HG02759 (cell line): ENCODE results near the gene XYLT1.

Source experiments
- ATAC-seq: cut with Tn5 transposase; IDR thresholded peaks from one replicate; pipeline ENCODE4 v1.9.1; 2021; ENCODE audit warnings: mild to moderate bottlenecking, moderate library complexity; ENCODE audit not compliant: unreplicated experiment

XYLT1 gene

GRCh38 chr16:17129971-17130370, 340.8 kb downstream of the XYLT1 start:
- no peak for ATAC-seq

- no peak for ATAC-seq
Measured at GRCh38 chr16:17128791-17129190, 342.0 kb downstream of the XYLT1 start.

GRCh38 chr16:17126156-17126555, 344.6 kb downstream of the XYLT1 start:
- no peak for ATAC-seq

DNA sequence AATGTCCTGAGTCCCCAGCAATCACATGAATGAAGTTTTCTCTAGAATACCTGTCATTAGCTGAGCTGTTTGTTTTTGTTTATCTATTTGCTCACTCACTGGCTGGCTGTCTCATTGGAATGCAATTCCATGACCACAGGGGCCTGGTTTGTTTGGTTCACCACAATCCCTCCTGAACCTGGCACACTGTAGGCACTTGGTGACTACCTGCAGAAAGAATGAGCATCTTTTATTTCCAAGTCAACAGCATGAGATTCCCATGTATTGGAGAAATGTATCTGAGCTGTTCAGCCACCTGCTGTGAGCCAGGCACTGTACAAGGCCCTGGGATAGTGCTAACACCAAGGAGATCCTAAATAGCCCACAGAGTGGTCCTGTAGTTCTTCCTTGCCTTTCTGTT, 345.1 kb downstream of the XYLT1 start:
- no peak for ATAC-seq

GRCh38 chr16:17117906-17118577, 352.7 kb downstream of the XYLT1 start:
- no peak for ATAC-seq

DNA sequence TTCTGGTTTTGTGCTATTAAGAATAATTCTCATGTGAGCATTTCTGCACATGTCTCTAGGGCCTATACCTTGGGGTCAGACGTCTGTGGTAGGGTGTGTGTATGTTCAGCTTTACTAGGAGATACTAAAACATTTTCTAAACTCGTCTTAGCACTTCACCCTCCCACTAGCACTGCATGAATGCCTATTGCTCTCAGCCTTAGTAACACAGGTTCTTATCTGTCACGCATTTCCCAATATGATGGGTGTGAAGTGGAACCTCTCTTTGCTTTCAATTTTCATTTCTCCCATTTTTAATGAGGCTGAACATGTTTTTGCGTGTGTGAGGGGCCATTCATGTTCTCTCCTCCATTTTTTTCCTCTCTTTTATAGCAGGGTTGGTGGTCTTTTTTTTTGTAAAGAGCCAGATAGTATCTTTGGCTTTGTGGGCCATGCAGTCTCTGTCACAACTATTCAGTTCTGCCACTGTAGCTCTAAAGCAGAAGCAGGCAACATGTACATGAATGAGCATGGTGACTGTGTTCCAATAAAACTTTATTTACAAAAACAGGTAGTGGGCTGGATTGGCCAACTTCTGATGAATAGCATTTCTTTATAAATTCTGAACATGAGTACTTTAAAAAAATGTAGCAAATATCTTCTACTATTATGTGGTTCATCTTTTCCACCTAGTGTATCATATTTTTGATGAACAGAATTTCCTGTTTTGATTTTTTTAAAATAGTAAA, 354.0 kb downstream of the XYLT1 start:
- no peak for ATAC-seq

GRCh38 chr16:17109413-17109812, 361.3 kb downstream of the XYLT1 start:
- no peak for ATAC-seq

DNA sequence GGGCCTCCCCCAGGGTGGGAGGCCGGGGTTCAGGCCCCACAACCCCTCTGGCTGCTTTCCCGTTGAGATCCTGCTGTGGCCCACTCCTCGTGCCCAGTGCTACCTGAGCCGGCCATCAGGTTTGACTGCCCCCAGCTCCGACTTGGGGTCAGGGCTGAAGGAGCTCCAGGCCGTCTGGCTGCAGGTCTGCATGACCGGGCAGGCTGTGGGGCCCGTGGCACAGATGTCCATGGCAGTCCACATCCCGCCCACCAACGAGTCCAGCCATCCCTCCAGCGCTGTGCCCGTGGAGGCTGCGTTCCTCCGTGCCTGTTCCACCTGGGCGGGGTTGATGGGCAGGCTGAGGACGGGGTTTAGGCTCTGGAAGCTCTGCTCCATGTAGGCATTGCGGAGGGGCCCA, 362.2 kb downstream of the XYLT1 start:
- no peak for ATAC-seq

- no peak for ATAC-seq
Measured at GRCh38 chr16:17107450-17107849, 363.3 kb downstream of the XYLT1 start.

GRCh38 chr16:17106243-17106791, 364.4 kb downstream of the XYLT1 start:
- ATAC-seq = no peak

DNA sequence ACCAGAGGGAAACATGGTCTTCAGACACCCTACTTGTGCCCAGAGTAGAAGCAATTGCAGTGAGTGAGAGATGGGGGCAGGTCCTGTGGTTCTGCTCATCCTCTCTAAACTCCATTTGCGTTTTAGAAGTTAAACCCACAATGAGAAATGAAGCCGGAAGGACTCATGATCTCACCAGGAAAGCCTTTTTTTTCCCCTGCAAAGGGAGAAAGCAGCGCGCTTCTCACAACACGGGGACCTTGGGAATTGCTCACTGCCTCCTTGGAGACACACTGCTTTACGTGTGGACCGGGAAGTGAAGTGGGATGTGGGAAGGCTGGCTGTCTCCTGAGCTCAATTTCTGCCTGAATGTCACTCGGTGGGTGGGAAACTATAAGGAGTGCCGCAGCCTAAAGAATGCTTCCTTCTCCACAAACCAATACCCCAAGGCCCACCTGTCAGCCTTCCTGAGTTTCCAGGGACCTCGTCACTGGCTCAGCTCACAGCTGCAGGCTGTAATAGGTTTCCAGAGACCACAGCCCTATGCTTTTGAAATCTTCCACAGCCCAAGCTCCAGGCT, 365.4 kb downstream of the XYLT1 start:
- ATAC-seq = no peak

DNA sequence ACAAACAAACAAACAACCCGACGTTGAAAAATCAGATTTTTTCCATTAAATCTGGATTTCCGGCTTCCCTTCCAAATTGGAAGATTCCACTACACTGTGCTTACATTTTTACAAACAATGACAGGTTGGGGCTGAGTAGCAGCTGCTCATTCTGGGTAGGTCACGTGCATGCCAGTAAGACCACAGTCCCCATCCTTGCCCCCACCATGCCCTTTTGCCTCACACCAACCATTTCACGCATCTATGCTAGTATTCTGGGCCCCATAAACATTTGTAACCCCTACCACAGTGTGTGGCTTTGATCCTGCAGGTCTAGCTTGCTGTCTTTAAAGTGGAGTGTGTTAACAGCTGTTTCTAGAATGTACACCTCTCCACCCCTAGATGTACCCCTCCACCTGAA, 366.1 kb downstream of the XYLT1 start:
- ATAC-seq = no peak

DNA sequence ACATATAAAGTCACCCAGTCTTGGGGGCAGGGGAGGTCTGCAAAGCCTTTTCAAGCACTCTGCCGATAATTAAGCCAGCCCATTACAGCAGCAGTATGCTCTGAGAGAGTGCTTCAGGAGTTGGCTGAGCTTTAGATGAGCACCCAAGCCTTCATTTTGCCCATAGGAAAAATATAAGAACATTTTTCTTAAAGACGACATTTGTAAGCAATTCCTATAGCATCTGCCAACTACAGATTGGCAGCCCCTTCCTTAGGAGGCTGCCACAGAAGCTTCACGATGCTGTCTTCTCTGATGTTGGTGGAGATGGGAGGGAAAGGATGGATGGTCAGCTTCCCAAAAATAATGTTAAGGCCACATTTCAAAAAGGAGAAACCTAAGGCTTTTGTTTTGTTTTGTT, 367.5 kb downstream of the XYLT1 start:
- no peak for ATAC-seq

DNA sequence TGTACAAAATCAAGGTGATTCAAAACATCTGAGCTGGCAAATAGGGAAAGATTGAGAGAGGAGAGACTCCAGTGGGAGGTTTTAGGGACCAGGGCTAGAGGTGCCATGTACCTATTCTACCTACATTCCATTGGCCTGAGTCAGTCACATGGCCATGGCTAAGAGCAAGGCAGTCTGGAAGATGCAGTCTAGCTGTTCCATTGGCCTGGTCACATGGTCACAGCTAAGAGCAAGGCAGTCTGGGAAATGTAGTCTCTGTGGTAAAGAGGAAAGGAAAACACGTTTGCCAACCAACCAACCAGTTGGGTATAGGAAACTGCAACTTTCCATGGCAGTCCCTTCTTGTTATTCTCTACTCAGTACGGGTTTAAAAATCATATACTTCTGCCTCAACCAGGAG, 369.1 kb downstream of the XYLT1 start:
- ATAC-seq = no peak

DNA sequence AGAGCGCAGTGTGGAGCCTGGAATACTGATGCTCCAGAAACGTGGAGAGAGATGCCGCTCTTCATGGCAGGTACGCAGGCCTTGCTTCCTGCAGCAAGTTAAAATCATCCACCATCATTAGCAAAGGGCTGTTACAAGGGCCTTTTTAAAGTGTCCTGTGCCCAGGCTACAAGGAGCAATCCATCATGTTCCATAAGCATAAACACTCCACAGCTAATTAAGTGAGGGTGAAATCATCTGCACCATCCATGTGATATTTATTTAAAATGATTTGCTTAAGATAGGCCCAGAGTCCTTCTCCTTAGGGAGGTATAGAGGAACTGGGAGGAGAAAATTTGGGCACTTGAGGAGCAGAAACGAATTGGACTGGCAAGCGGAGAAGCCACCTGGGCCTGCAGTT, 372.1 kb downstream of the XYLT1 start:
- no peak for ATAC-seq

DNA sequence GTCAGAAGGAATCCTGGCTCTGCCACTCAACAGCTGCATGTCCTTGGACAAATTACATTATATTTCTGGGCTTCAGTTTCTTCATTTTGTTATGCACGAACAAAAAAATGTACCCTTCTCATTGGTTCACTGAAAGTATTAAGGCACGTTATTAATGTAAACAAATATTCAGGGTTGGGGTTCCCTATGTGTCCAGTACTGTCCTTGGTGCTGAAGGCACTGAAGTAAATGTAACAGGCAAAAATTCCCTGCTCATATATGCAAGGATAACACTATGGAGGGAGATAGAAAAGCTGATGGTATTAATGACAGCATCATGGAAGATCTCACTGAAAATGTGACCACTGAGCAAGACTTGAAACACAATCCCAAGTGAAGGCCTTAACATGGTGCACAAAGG, 386.6 kb downstream of the XYLT1 start:
- ATAC-seq = no peak

GRCh38 chr16:17083628-17084027, 387.1 kb downstream of the XYLT1 start:
- no peak for ATAC-seq

GRCh38 chr16:17082095-17082882, 388.5 kb downstream of the XYLT1 start:
- ATAC-seq = no peak

- ATAC-seq = no peak
Measured at GRCh38 chr16:17080105-17080504, 390.7 kb downstream of the XYLT1 start.

GRCh38 chr16:17078931-17079631, 391.7 kb downstream of the XYLT1 start:
- no peak for ATAC-seq
